HG02884 (cell line): ENCODE measurements around the gene CACNB2.

Experiments used
- ATAC-seq: cut with Tn5 transposase; IDR thresholded peaks from one replicate; pipeline ENCODE4 v1.9.1; 2021; ENCODE audit warnings: mild to moderate bottlenecking, moderate library complexity; ENCODE audit not compliant: unreplicated experiment

Gene CACNB2

DNA sequence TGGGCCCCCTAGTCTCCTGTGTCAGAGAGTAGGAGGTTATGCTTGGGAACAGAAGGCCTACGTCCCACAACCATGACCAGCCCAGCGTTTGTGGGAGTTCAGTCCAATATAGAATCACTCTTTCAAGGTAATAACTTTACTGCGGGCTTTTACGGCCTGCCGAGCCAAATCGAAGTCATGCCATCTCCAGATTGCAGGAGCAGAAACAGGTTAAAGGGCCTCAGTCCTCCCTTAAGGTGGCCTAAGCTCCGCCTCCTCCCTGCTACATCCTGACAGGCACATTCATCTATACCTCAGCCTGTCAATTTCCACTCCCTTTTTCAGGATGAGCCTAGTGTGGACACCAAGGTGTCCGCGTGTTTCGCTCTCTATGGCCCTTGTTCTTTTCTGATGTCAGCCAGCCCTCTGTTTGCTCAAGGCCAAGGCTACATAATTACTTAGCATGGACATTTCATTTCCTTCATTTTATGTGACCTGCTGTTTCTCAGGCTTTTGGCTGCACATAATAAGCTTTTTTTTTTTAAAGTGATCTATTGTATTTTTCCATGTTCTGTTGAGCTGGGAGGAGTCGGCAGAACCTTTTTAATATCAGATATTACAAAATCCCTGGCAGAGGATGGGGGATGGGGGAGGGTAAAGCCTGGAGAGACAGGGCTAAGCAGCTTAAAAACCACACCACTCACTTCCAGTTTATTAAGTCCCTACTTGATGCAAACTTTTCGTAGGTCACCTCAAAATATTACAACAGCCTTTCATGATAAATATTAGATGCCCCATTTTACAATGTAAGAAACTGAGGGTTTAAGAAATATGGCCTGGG, 84.6 kb downstream of the CACNB2 start:
- no peak for ATAC-seq

- no peak for ATAC-seq
Observed at GRCh38 chr10:18226336-18226735, 86.1 kb downstream of the CACNB2 start.

DNA sequence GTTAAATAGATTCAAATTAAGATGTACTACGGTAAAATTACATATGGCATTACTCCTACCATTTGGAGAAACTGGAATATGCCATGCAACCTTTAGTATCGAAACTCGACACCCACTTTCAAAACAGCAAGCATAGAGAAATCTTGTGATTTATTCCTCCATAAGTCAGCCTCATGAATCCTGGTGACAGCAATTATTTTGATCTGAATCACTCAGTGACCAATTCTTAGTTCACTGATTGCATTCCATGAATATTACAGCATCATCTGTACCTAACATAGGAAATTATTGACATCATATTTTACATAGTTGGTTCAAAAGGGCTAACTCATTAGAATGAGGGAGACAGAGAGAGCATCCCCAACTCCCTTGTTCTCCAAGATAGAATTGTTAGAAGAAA, 89.6 kb downstream of the CACNB2 start:
- no peak for ATAC-seq

DNA sequence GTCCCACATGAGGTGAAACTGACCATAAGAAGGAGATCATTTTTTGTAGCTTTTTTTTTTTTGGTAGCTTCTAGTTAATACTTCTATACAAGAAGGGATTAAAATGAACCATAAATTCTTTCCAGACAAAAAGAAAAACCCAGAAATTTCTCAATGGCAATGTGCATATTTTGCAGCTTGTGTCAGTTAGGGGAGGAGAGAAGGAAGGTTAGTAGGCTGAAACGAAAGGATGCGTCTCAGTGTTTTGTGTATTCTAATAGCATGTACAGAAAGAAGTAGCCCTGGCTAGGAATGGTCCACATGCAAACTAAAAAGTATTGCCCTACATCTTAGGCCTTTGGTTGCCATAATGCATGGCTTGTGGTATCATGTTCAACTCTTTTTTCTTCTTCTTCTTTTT, 90.6 kb downstream of the CACNB2 start:
- no peak for ATAC-seq

- no peak for ATAC-seq
Observed at GRCh38 chr10:18231480-18231879, 91.3 kb downstream of the CACNB2 start.

- ATAC-seq = no peak
Observed at GRCh38 chr10:18233775-18234174, 93.6 kb downstream of the CACNB2 start.

DNA sequence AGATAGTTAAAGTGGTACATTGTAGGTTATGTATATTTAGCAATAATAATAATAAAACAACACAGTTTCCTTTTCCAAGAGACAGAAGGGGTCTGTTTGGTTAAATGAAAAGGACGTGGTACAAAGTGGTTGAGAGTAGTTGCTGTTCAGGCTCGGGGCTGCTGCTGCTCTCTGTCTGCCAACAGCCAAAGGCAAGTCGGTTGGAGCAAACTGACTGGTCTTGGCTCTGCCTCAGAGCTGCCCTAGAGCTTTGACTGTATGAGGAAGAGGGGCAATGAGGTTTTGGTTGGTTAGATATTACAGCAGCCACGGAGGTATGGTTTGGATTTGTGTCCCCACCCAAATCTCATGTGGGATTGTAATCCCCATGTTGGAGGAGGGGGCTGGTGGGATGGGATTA, 95.3 kb downstream of the CACNB2 start:
- ATAC-seq = no peak

DNA sequence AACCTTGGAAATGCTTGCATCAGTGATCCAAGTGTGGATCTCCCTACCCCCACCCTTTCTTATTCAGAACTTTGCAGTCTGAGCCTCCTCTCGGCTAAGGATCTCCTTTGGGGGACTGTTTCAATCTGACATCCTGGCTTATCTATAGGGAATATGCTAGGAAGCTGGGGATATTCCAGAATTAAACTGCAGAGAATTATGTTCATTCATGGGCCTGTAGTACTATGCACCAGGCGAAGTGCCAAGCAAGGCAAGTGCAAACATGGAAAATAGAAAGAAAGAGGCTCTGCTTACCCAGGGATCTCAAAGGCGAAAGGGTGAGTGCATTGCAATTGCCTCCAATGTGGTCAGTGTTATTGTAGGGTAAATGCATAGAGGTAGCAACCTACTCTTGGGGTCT, 96.5 kb downstream of the CACNB2 start:
- ATAC-seq = no peak

DNA sequence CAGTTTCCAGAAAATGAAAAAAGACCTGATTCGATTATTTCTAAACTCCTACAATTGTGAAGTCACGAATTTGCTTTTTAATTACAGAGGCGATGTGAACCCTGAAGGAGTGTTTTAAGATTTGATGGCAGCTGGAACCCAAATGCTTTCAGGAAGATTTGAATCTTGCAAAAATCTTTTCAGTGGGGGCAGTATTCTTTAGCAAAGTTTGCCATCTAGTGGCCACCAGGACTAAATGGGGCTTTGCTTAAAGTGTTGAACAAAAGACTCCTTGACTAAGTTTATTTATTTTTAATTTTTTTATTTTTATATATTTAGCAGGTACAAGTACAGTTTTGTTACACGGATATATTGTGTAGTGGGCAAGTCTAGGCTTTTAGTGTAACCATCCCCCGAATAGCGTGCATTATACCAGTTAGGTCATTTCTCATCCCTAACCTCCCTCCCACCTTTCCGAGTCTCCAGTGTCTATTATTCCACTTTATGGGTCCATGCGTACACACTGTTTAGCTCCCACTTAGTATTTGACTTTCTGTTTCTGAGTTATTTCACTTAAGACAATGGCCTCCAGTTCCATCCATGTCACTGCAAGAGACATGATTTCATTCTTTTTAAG, 98.8 kb downstream of the CACNB2 start:
- ATAC-seq = no peak

DNA sequence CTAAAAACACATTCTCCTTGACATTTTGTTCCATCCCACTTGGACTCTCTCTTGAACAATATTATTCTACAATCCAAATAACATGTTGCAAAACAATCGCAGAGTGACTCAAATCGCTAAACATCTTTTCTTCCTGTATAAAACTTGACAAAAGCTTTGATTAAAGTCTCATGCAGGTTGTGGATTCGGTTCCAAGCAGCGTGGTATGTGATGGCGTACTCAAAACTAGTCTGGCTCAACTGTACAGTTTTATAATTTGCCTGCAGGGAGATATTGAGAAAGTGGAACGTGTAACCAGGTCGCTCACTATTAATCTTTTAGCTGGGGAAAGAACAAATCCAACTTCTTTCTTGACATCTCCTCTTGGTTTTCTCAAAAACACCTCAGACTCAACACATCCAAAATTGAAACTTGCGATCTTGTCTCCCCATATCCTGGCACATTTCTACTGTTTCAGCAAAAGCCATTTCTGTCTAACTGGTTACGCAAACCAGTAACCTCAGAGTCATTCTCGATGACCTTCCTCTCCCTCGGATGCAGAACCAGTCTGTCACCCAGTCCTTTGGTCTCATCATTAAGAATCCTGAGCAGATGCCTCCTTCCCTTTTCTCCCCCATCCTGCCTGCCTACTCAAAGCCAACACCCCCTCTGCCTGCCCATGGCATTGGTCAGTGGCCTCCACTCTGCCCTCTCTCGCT, 100.1 kb downstream of the CACNB2 start:
- no peak for ATAC-seq

DNA sequence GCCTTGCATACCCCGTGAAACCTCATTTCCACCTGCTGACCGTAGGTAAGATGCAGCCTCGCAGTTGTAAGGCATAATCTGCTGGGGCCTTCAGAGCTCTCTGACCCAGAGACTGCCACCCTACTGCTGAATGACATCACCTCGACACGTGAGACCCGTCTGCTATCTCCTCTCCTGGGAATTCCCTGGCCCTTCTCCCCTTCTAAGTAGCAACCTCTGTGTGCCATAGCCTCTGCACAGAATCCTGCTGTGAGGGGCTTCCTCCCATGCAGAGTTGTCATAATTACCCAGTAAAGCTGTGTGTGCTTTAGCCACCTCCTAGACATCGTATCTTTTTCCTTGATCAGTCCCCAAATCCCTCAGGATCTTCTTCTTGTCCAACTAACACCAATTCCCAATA, 106.7 kb downstream of the CACNB2 start:
- ATAC-seq = no peak

DNA sequence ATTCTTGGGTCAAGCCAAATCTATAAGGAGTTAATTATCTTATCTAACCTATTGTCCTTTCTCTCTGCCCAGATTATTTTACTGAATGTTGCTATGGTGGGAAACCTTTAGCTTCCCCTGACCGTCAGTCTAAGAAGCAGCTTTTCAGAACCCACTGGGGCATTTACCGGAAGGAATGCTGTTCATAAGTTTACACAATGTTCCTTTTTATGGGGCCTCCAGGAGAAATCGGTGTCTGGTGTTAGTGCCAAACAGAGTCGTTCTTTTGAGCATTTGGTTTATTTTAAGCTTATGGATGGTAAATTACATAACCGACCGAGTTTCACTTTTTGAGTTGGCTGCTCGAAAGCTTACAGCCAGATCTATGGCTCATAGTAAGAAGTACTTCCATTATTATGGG, 111.9 kb downstream of the CACNB2 start:
- no peak for ATAC-seq

DNA sequence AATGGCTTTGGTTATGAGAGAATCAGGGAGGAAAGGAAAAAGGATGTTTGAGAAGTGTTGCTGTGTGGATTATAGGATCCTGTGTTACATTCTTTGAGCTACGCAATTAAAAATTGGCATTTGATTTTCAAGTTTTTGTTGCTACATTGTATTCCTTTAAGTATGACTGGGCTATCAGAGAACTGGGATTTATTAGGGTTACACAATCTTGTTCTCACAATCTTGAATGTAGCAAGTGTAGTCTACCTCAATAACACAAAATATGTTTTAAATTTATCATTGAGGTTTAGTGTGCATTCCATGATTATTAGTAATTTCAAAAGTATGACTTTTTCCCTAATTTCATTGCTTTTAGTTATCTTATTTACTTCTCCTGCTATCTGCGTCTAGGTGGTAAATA, 113.9 kb downstream of the CACNB2 start:
- ATAC-seq = no peak

- ATAC-seq = no peak
Observed at GRCh38 chr10:18254692-18255091, 114.5 kb downstream of the CACNB2 start.

DNA sequence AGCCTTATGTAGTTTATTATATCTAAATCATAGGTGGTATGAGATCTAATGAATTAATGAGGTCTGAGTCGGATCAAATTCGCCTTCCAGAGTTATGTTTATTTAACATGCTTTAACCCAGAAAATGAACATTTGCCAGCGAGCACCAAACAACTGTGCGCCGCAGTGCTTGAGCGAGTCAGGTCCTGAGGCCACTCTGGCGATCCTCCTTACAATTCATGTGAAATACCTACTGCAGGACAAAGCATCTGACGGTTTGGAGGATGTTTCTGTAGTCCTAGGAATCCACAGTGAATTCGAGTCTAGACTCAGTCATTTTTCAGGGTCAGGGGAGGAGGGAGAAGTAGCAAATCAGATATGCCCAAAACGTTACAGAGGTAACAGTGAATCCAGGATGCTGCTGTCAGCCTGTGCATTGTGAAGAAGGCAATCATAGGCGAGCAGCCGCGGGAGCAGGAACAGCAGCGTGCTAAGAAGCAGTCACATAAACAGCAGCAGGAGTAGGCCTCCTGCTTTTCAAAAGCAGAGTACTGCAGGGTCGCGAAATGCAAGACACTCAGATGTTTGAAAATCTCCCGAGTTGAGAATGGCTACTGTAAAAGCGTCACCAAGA, 120.2 kb downstream of the CACNB2 start:
- ATAC-seq = no peak

GRCh38 chr10:18261063-18261610, 120.9 kb downstream of the CACNB2 start:
- no peak for ATAC-seq

DNA sequence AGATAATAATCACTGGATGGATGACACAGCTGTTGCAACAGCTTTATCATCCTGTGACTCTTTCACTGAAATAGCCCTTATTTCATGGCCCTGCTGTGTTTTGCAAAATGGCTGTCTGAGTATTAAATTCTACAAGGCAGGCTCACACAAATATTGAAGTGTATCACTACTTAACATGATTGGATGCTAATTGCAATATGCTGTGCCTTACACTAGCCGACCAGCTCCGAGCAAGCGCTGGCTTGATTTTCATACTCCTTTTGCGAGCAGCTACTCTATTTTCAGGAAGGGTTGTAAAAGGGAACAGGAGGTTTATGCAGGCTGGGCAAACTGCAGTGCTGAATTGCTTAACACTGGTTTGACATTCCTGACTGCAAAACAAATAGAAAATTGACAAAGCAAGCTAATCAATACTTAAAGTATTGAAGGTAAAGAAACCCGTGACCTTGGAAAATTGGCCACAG, 121.6 kb downstream of the CACNB2 start:
- ATAC-seq = no peak

DNA sequence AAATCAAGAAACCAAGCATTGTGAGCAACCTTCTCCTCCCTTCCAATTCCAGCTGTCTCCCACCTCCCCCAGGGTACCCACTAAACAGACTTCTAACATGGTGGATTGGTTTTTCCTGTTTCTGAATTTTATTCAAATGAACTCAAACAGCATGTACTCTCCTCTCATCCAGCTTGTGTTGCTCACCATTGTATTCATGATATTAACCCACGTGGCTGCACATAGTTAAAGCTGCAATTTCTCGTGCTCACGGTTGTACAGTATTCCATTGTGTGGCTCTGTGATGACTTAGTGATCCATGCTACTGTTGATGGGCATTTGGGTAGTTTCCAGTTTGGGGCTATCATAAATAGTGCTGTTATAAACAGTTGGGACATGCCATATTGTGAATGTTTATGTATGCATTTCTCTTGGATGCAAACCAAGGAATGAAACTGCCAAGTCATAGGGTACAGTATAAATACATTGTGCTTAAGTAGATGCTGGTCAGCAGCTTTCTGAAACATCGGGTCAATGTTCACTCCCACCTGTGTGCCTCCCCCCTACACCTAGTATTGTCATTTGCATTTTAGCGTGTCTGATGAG, 124.3 kb downstream of the CACNB2 start:
- no peak for ATAC-seq

DNA sequence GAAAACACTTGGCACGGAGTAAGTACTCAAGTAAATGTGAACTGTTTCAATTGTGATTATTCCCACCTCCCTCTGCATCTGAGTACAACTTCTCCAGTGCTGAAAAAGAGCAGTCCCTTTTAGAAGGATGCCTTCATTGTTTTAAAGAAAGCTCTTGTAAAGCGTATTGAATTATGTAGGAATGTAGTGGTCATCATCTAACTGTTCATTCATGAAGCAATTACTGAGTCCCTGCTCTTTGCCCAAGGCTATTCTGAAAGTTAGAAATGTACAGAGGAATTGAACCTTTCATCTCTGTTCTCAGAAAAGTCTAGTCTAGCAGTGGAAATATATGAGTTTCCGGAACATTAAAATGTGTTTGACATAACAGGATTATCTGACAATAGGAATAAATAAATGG, 127.8 kb downstream of the CACNB2 start:
- ATAC-seq = no peak

DNA sequence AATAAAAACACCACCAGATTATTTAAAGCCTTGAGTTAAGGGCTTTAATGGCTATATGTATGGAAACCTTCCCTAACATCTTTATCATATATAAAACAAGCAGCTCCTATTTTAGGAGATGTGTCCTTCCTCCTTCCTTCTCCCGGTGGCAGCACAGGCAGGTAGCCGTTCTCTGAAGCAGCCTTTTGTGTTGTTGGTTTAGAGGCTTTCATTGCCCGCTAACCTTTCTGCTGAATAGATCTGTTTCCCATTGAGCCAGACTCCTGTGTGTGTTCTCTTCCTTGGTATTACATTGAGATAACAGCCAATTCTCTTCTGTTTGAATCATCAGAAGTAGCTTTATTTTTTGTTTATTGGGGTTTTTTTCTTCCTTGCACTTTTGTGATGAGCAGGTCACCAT, 131.3 kb downstream of the CACNB2 start:
- ATAC-seq = no peak

GRCh38 chr10:18273039-18273438, 132.8 kb downstream of the CACNB2 start:
- no peak for ATAC-seq
